H1 (cell line): ENCODE data around the gene ISCA2. TPM values are rescaled to one million over a fixed set of nuclear protein-coding genes. Genes with fewer than 3 reads are reported as not detected.
A peak's percentile ranks its signal among the peaks of the same experiment; 100 is the strongest.

ENCODE experiments used
- CTCF ChIA-PET: fragments of 300-600 bp; sonication (Branson Sonifier 250); formaldehyde crosslinking; loops from one replicate; lab custom pipeline; 2021; ENCODE audit not compliant: partially characterized antibody; lab: Charles Lee
- POLR2A ChIA-PET: fragments of 300-600 bp; sonication (Branson Sonifier 250); formaldehyde crosslinking; loops from one replicate; lab custom pipeline; 2021; ENCODE audit warnings: inconsistent platforms; ENCODE audit not compliant: partially characterized antibody; lab: Charles Lee
- DNase-seq, 2 experiments: peaks; one replicate each; pipeline versions ENCODE4 v3.0.0 to v3.0.0-alpha.2; 2010 to 2022; ENCODE audit warnings: low spot score in 2 of 2, low read depth in 1 of 2, mixed read lengths in 1 of 2
- FAIRE-seq: peaks from 2 replicates; lab custom pipeline; 2011; peaks lifted over from hg19 to GRCh38; lab: Jason Lieb, UNC
- H2AFZ ChIP-seq: 2 replicates; pipeline ENCODE4 v1.8.1; 2012; ENCODE audit warnings: low read length, inconsistent platforms
- H2AK5ac ChIP-seq: 2 replicates; pipeline ENCODE4 v1.6.1; 2013; ENCODE audit warnings: low read depth, low read length
- H2BK120ac ChIP-seq: replicated peaks from 2 replicates; pipeline ENCODE3; 2013; ENCODE audit warnings: low read depth, low read length, inconsistent platforms
- H2BK12ac ChIP-seq: 2 replicates; pipeline ENCODE4 v1.6.1; 2013; ENCODE audit warnings: low read depth, low read length
- H2BK15ac ChIP-seq: 2 replicates; pipeline ENCODE4 v1.6.1; 2013; ENCODE audit warnings: low read length
- H2BK20ac ChIP-seq: 2 replicates; pipeline ENCODE4 v1.6.1; 2013; ENCODE audit warnings: low read length
- H2BK5ac ChIP-seq: 2 replicates; pipeline ENCODE4 v1.6.1; 2013; ENCODE audit warnings: low read depth, low read length
- H3K14ac ChIP-seq: 2 replicates; pipeline ENCODE4 v1.6.1; 2013; ENCODE audit warnings: inconsistent platforms; ENCODE audit not compliant: insufficient read length
- H3K18ac ChIP-seq: 2 replicates; pipeline ENCODE4 v1.6.1; 2013; ENCODE audit warnings: low read length; ENCODE audit errors: extremely low read depth
- H3K23ac ChIP-seq: 2 replicates; pipeline ENCODE4 v1.6.1; 2013; ENCODE audit warnings: inconsistent platforms; ENCODE audit not compliant: insufficient read length
- H3K23me2 ChIP-seq: 2 replicates; pipeline ENCODE4 v1.6.1; 2013; ENCODE audit warnings: low read depth, low read length
- H3K27ac ChIP-seq: 2 replicates; pipeline ENCODE4 v1.6.1; 2011; ENCODE audit warnings: low read depth, low read length, inconsistent platforms
- H3K27me3 ChIP-seq, 4 experiments: replicated peaks in 1 of 4; 1 replicate in 1 of 4; 2 replicates in 3 of 4; pipeline versions ENCODE4 v1.6.1 to v1.8.1; 2011 to 2013; ENCODE audit warnings: low read length in 3 of 4, mild to moderate bottlenecking in 3 of 4, inconsistent platforms in 2 of 4, mixed read lengths in 2 of 4, moderate library complexity in 1 of 4; ENCODE audit not compliant: control insufficient read depth in 3 of 4, insufficient read depth in 3 of 4; ENCODE audit errors: extremely low read depth in 1 of 4
- H3K36me3 ChIP-seq, 4 experiments: 2 replicates each; pipeline versions ENCODE4 v1.6.1 to v1.8.1; 2011 to 2013; ENCODE audit warnings: mild to moderate bottlenecking in 4 of 4, low read length in 3 of 4, moderate library complexity in 2 of 4, control low read depth in 1 of 4, inconsistent platforms in 1 of 4; ENCODE audit not compliant: insufficient read depth in 4 of 4, control insufficient read depth in 2 of 4
- H3K4ac ChIP-seq: replicated peaks from 2 replicates; pipeline ENCODE3; 2013; ENCODE audit warnings: low read length, low read depth, mixed read lengths, inconsistent platforms; ENCODE audit not compliant: insufficient read length
- H3K4me1 ChIP-seq, 4 experiments: replicated peaks in 1 of 4; 1 replicate in 1 of 4; 2 replicates in 3 of 4; pipeline versions ENCODE4 v1.6.1 to v1.8.1; 2011 to 2013; ENCODE audit warnings: low read length in 3 of 4, inconsistent platforms in 2 of 4, mixed read lengths in 1 of 4; ENCODE audit not compliant: insufficient read depth in 4 of 4, control insufficient read depth in 3 of 4
- H3K4me2 ChIP-seq, 2 experiments: 2 replicates each; pipeline versions ENCODE4 v1.6.1 to v1.8.1; 2011 to 2013; ENCODE audit warnings: low read depth in 2 of 2, low read length in 2 of 2, control low read depth in 1 of 2, inconsistent platforms in 1 of 2, mild to moderate bottlenecking in 1 of 2; ENCODE audit not compliant: insufficient read depth in 1 of 2
- H3K4me3 ChIP-seq, 4 experiments: fragments of 200-600, 300-600 bp in 1 of 4; sonication (generic), shearing (Covaris generic), sonication (Bioruptor Twin) in 1 of 4; 2 replicates each; pipeline versions ENCODE4 v1.5.1 to v1.8.1; 2011 to 2016; ENCODE audit warnings: low read length in 4 of 4, low read depth in 3 of 4, control low read depth in 2 of 4, inconsistent platforms in 2 of 4, mild to moderate bottlenecking in 2 of 4, mixed read lengths in 1 of 4, moderate library complexity in 1 of 4; ENCODE audit not compliant: insufficient read depth in 2 of 4; ENCODE audit errors: extremely low read depth in 1 of 4
- H3K56ac ChIP-seq: replicated peaks from 2 replicates; pipeline ENCODE3; 2013; ENCODE audit warnings: low read depth, mild to moderate bottlenecking, mixed read lengths, low read length, inconsistent platforms; ENCODE audit not compliant: insufficient read length
- H3K79me1 ChIP-seq: 2 replicates; pipeline ENCODE4 v1.6.1; 2013; ENCODE audit warnings: low read depth, low read length, control low read depth
- H3K79me2 ChIP-seq, 2 experiments: 2 replicates each; pipeline versions ENCODE4 v1.6.1 to v1.8.1; 2012 to 2013; ENCODE audit warnings: low read length in 2 of 2, mild to moderate bottlenecking in 2 of 2, inconsistent platforms in 1 of 2; ENCODE audit not compliant: insufficient read depth in 2 of 2, control insufficient read depth in 1 of 2
- H3K9ac ChIP-seq, 4 experiments: replicated peaks in 1 of 4; 1 replicate in 1 of 4; 2 replicates in 3 of 4; pipeline versions ENCODE4 v1.6.1 to v1.8.1; 2011 to 2013; ENCODE audit warnings: low read depth in 3 of 4, low read length in 3 of 4, control low read depth in 2 of 4, mild to moderate bottlenecking in 2 of 4, moderate library complexity in 2 of 4, inconsistent platforms in 1 of 4; ENCODE audit errors: extremely low read depth in 1 of 4
- H3K9me3 ChIP-seq, 2 experiments: 2 replicates each; pipeline versions ENCODE4 v1.6.1 to v1.8.1; 2012 to 2013; ENCODE audit warnings: mild to moderate bottlenecking in 2 of 2, moderate library complexity in 2 of 2, control low read depth in 1 of 2, inconsistent platforms in 1 of 2, low read depth in 1 of 2, low read length in 1 of 2, mixed read lengths in 1 of 2; ENCODE audit not compliant: insufficient read depth in 2 of 2
- H4K20me1 ChIP-seq, 2 experiments: replicated peaks in 1 of 2; 2 replicates each; pipeline versions ENCODE3 to v1.8.1; 2011 to 2013; ENCODE audit warnings: inconsistent platforms in 2 of 2, low read length in 2 of 2, mild to moderate bottlenecking in 1 of 2; ENCODE audit not compliant: insufficient read depth in 2 of 2, control insufficient read depth in 1 of 2
- H4K5ac ChIP-seq: 2 replicates; pipeline ENCODE4 v1.6.1; 2013; ENCODE audit warnings: low read length, low read depth, mixed read lengths, inconsistent platforms; ENCODE audit not compliant: insufficient read length
- H4K8ac ChIP-seq: 2 replicates; pipeline ENCODE4 v1.8.0; 2013; ENCODE audit warnings: mild to moderate bottlenecking, moderate library complexity, low read length, inconsistent platforms; ENCODE audit not compliant: insufficient read depth; ENCODE audit errors: extremely low read depth
- H4K91ac ChIP-seq: replicated peaks from 2 replicates; pipeline ENCODE3; 2013; ENCODE audit warnings: low read length, mixed read lengths, inconsistent platforms; ENCODE audit not compliant: insufficient read length
- CTCF ChIP-seq, 3 experiments: IDR thresholded peaks; 1 replicate in 2 of 3; 2 replicates in 1 of 3; pipeline versions ENCODE4 v1.5.1 to v1.6.1; 2011; ENCODE audit warnings: low read length in 3 of 3, mild to moderate bottlenecking in 3 of 3, inconsistent platforms in 2 of 3, low read depth in 1 of 3, moderate library complexity in 1 of 3; ENCODE audit not compliant: insufficient read depth in 1 of 3; ENCODE audit errors: control extremely low read depth in 1 of 3
- SIX5 ChIP-seq: IDR thresholded peaks from 2 replicates; pipeline ENCODE4 v1.6.1; 2011; ENCODE audit warnings: mild to moderate bottlenecking, low read depth, low read length
- TEAD4 ChIP-seq: IDR thresholded peaks from 2 replicates; pipeline ENCODE4 v1.6.1; 2012; ENCODE audit warnings: low read depth, low read length, inconsistent platforms, mixed read lengths
- WGBS, 2 experiments: shearing (Covaris generic) in 1 of 2; methylation state at CpG; one replicate each; pipeline versions ENCODE4 v1.1.6 to v1.1.7; 2013 to 2015; ENCODE audit warnings: low lambda C conversion rate in 2 of 2, mixed read lengths in 2 of 2, inconsistent platforms in 1 of 2, low coverage in 1 of 2, missing lambda C conversion rate in 1 of 2; ENCODE audit not compliant: insufficient replicate concordance in 2 of 2, insufficient coverage in 1 of 2, insufficient read length in 1 of 2; ENCODE audit errors: extremely low coverage in 1 of 2, missing lambda C conversion rate in 1 of 2; 5-methylcytosine and 5-hydroxymethylcytosine counted together
- polyA plus RNA-seq, 7 experiments: library from polyadenylated mRNA; depleted of rRNA in 3 of 7; stranded (reverse) in 5 of 7; unstranded in 2 of 7; fragments of >200 nt in 5 of 7; fragments of 200-250 nt in 2 of 7; gene quantifications; 1 replicate in 5 of 7; 2 replicates in 1 of 7; 4 replicates in 1 of 7; pipeline versions ENCODE4 v1.2.1 to v1.2.3, GENCODE V29; 2011 to 2013; ENCODE audit warnings: missing spikeins in 2 of 7, mixed read lengths in 2 of 7
- total RNA-seq: library from RNA; stranded (reverse); fragmentation: NEBNext Ultra II Directional; extraction: Animal tissue kit (Norgen Biotek cat#: 25700); gene quantifications from 2 replicates; pipeline ENCODE4 v1.2.1, GENCODE V29; 2021

ISCA2 gene
- total and polyA plus RNA-seq, 2 of the 8 experiments (the other 6 are each of a cell fraction or from before 2014, with no cell fraction given), result 43.5 to 78.6 TPM

- DNase-seq (no peak), FAIRE-seq (no peak)
- peak overlapping the region; percentile 12; the same call in 1 of the 2 replicates for H4K8ac ChIP-seq
- peak overlapping the region; percentile 14 for H3K18ac ChIP-seq
- WGBS, 2 experiments, result 84% methylated on average over 10 of the region's 10 CpGs; no CpG with 5 or more reads in 1 of the 2 experiments
- H2BK5ac ChIP-seq, result no peak overlapping the region; the same call in 1 of the 2 replicates
- H2BK15ac ChIP-seq, result no peak overlapping the region
- H3K14ac ChIP-seq, result no peak overlapping the region
- no peaks in the 10 kb centered on the region for H3K36me3 ChIP-seq
- no peaks in the 10 kb centered on the region for H3K79me1 ChIP-seq
- no peak overlapping the region for H3K4me2 ChIP-seq
- no peaks in the 10 kb centered on the region for H3K9me3 ChIP-seq
- no peak overlapping the region for H3K4ac ChIP-seq
- no peak overlapping the region for H3K23ac ChIP-seq
- CTCF ChIA-PET, result interaction anchor here (0.5 to 8.3 kb wide), 21 partner anchors 10 to 285 kb away, joined by 3 to 61 read pairs (median 4); partner anchors contain the start of gene LTBP2
- POLR2A ChIA-PET, result interaction anchor here (1.6 to 2.9 kb wide), 3 partner anchors 11 to 34 kb away, joined by 4 to 6 read pairs (median 6); partner anchors contain the start of genes ISCA2 and NPC2
- H3K23me2 ChIP-seq, result no peaks in the 10 kb centered on the region
- H4K20me1 ChIP-seq, result no peaks in the 10 kb centered on the region
- no peak overlapping the region for H3K9ac ChIP-seq
- no peak overlapping the region for H2BK120ac ChIP-seq
- H2BK12ac ChIP-seq, result no peak overlapping the region
- 0 out of 2 replicates have a peak overlapping the region, but pooled peaks have one; percentile 35 for H2BK20ac ChIP-seq
- H3K4me3 ChIP-seq, result no peak overlapping the region
- H2AFZ ChIP-seq, result no peak overlapping the region
- H4K91ac ChIP-seq, result no peak overlapping the region
- H3K79me2 ChIP-seq, result no peaks in the 10 kb centered on the region
- H3K56ac ChIP-seq, result no peak overlapping the region
- no peak overlapping the region for H4K5ac ChIP-seq
- no peak for TF ChIP-seq TEAD4
- TF ChIP-seq CTCF (IDR thresholded peaks at IDR 0.05; ENCODE audit: control extremely low read depth in 1 of 3, insufficient read depth in 1 of 3, low read depth in 1 of 3, low read length in 3 of 3), result peak in 1 of 3 experiments; percentile 12; a peak in 2 of 4 replicates
- no peak for TF ChIP-seq SIX5
- peaks cover 0 to 6% (median 3%) of the 10 kb centered on the region in 4 experiments; a peak in 3 of 7 replicates for H3K4me1 ChIP-seq
- H3K27ac ChIP-seq, result no peak overlapping the region; the same call in 1 of the 2 replicates
- H2AK5ac ChIP-seq, result no peak overlapping the region
- no peaks in the 10 kb centered on the region for H3K27me3 ChIP-seq
Measured at GRCh38 chr14:74526854-74527585, 33.5 kb downstream of the ISCA2 start.
